AG09309 (cell line): ENCODE measurements around the gene ZDHHC24.

Experiments used
- DNase-seq: peaks from one replicate; pipeline ENCODE4 v3.0.0-alpha.2; 2010; ENCODE audit warnings: low read depth
- H3K4me3 ChIP-seq: 2 replicates; pipeline ENCODE4 v1.5.1; 2011; ENCODE audit warnings: mild to moderate bottlenecking, low read depth, low read length, moderate library complexity; ENCODE audit not compliant: control insufficient read depth
- CTCF ChIP-seq: IDR thresholded peaks from 2 replicates; pipeline ENCODE4 v1.5.1; 2011; ENCODE audit warnings: mild to moderate bottlenecking, low read depth, low read length, inconsistent platforms; ENCODE audit not compliant: insufficient read depth, control insufficient read depth; ENCODE audit errors: missing control alignments

ZDHHC24 gene

GRCh38 chr11:66476173-66476840 is 69.5 kb downstream of the ZDHHC24 start:
- TF ChIP-seq CTCF = no peak
- DNase-seq = no peak
- H3K4me3 ChIP-seq = no peak overlapping the region

DNA sequence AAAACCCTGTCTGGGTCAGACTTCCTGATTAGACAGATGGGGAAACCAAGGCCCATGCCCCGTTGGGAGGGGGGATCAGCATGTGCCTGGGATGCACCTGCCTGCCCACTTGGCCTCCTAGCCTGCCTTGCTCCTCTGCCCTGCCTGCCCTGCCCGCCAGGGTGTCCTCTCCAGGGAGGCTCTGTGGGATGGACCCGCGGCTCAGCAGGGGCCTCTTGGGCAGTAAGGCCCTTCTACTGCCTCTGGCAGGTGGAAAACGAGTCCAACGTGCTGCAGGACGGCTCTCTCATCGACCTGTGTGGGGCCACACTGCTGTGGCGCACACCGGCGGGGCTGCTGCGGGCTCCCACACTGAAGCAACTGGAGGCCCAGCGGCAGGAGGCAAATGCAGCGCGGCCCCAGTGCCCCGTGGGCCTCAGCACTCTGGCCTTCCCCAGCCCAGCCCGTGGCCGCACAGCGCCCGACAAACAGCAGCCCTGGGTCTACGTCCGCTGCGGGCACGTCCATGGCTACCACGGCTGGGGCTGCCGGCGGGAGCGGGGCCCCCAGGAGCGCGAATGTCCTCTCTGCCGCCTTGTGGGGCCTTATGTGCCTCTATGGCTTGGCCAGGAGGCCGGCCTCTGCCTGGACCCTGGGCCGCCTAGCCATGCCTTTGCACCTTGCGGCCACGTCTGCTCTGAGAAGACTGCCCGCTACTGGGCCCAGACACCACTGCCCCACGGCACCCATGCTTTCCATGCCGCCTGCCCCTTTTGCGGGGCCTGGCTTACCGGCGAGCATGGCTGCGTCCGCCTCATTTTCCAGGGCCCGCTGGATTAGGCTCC is 70.3 kb downstream of the ZDHHC24 start:
- H3K4me3 ChIP-seq = no peak overlapping the region
- no peak for TF ChIP-seq CTCF
- DNase-seq = no peak

DNA sequence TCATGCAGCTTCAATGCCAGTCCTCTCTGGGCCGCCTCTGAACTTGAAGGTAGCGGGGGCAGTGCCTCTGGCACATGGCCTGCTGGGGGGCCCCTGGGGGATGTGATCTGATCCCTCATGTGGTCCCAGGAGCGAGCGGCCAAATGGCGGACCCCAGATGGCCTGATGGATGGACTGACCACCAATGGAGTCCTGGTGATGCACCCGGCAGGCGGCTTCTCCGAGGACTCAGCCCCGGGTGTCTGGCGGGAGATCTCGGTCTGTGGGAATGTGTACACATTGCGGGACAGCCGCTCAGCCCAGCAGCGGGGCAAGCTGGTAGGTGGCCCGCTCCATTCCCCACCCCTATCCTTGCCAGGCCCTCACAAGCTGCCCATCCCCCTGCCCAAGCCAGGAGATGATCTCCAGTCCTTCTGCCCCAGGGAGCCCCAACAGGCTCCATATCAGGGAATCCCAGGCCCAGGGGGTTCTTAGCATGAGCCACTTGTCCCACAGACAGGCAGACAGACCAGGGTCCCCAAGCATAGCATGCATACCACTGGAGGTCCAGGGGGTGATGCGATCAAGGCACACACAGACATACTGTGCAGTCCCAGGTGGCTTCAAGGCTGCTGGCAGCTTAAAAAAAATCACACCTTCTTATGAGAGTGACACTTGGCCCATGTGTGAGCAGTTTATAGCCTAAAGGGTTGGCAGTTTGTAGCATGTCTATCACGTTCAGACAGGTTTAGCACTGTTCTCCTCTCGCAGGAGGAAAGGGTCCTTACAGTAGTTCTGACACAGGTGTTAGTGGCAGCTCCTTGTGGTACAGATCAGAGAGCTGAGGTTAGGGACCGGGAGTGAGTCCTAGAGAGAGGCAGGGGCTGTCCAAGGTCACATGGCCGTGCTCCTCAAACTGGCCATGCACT is 72.0 kb downstream of the ZDHHC24 start:
- no peak for TF ChIP-seq CTCF
- DNase-seq = no peak
- no peak overlapping the region for H3K4me3 ChIP-seq

DNA sequence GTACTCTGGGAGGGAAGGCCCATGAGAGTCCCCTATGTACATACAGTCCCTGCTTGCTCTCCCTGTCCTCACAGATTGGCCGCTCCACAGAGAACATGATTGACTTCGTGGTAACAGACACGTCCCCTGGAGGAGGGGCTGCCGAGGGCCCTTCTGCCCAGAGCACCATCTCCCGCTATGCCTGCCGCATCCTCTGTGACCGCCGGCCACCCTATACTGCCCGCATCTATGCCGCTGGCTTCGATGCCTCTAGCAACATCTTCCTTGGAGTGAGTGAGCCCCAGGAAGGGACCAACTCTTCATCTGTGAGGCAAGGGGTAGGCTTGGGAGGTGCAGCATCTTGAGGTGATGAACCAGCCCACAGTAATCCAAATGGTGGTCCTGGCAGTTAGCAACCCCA is 72.7 kb downstream of the ZDHHC24 start:
- DNase-seq = no peak
- TF ChIP-seq CTCF = no peak
- no peak overlapping the region for H3K4me3 ChIP-seq

- no peak for DNase-seq
- no peak overlapping the region for H3K4me3 ChIP-seq
- no peak for TF ChIP-seq CTCF
Observed at GRCh38 chr11:66472054-66472453, 73.8 kb downstream of the ZDHHC24 start.

GRCh38 chr11:66471142-66471541 is 74.7 kb downstream of the ZDHHC24 start:
- no peak for TF ChIP-seq CTCF
- no peak overlapping the region for H3K4me3 ChIP-seq
- DNase-seq = no peak
